Adrenal gland (tissue), 12 donors: ENCODE results near the gene ATP11A. TPM values are rescaled to one million over a fixed set of nuclear protein-coding genes. Genes with fewer than 3 reads are reported as not detected.

Experiments
- DNase-seq, 7 donors: peaks; one replicate each; pipeline ENCODE4 v3.0.0-alpha.2; 2019 to 2020
- H3K27ac ChIP-seq, 5 donors: fragments of 200-600 bp; sonication (generic) in 4 of 5; 1 replicate in 3 of 5; 2 replicates in 2 of 5; pipeline versions ENCODE4 v1.5.1 to v1.8.0; 2016 to 2020; ENCODE audit warnings: mild to moderate bottlenecking in 1 of 5
- H3K27me3 ChIP-seq: fragments of 200-600 bp; 2 replicates; pipeline ENCODE4 v1.8.0; 2021
- H3K36me3 ChIP-seq, 2 donors: fragments of 200-600 bp; replicated peaks in 1 of 2; 1 replicate in 1 of 2; 2 replicates in 1 of 2; pipeline versions ENCODE4 v1.5.1 to v1.8.0; 2018 to 2022
- H3K4me1 ChIP-seq, 2 donors: fragments of 200-600 bp; replicated peaks in 1 of 2; 1 replicate in 1 of 2; 2 replicates in 1 of 2; pipeline versions ENCODE4 v1.5.1 to v1.8.0; 2018 to 2021
- H3K4me3 ChIP-seq, 4 donors: fragments of 200-600 bp; sonication (generic) in 3 of 4; one replicate each; pipeline ENCODE4 v1.5.1; 2016 to 2018
- H3K9me3 ChIP-seq, 3 donors: fragments of 200-600 bp; sonication (generic) in 1 of 3; replicated peaks in 1 of 3; 1 replicate in 2 of 3; 2 replicates in 1 of 3; pipeline versions ENCODE4 v1.5.1 to v1.8.0; 2016 to 2021
- CTCF ChIP-seq, 6 experiments: fragments of 450-650 bp in 4 of 6; fragments of 200-600 bp in 2 of 6; sonication (generic) in 1 of 6; IDR thresholded peaks; 1 replicate in 5 of 6; 2 replicates in 1 of 6; pipeline versions ENCODE4 v1.5.1 to v1.8.0; 2016 to 2021; ENCODE audit warnings: antibody characterized with exemption in 6 of 6, mild to moderate bottlenecking in 2 of 6, moderate library complexity in 1 of 6
- POLR2A ChIP-seq, 2 donors: fragments of 450-650 bp; IDR thresholded peaks; one replicate each; pipeline ENCODE4 v1.6.1; 2017; ENCODE audit warnings: antibody characterized with exemption in 2 of 2, mild to moderate bottlenecking in 2 of 2, moderate library complexity in 1 of 2
- WGBS, 4 donors: extraction: QIAGEN DNeasy Blood & Tissue Kit in 2 of 4; methylation state at CpG; one replicate each; pipeline versions ENCODE4 v1.1.5 to v1.1.7; 2013 to 2017; 5-methylcytosine and 5-hydroxymethylcytosine counted together
- intact Hi-C, 2 donors: fragments of 100-400 bp; cut with DNase I; formaldehyde crosslinking; loops; one replicate each; pipeline versions ENCODE4 v1.14.1 to v1.15.0; 2022 to 2023
- polyA plus RNA-seq, 3 donors: library from polyadenylated mRNA; stranded (reverse); fragments of 200-250 nt in 2 of 3; fragments of 350-450 nt in 1 of 3; fragmentation: Illumina TruSeq in 1 of 3; extraction: RNeasy Lipid Tissue Mini Kit (QIAGEN cat#74804) in 1 of 3; gene quantifications; one replicate each; pipeline ENCODE4 v1.2.3, GENCODE V29; 2013 to 2014
- total RNA-seq, 9 donors: library from RNA; depleted of rRNA in 4 of 9; stranded (reverse); fragments of >200 nt in 4 of 9; fragments of 120-200 nt in 1 of 9; fragmentation: NEBNext Ultra II Directional in 1 of 9; extraction: Animal tissue kit (Norgen Biotek cat#: 25700) in 1 of 9; gene quantifications; one replicate each; pipeline versions ENCODE4 v1.1.0 to v1.2.4, GENCODE V29; 2013 to 2023
- donor health status: healthy with polysubstance abuse.
- donor health status: Bipolar disorder and iron deficiency.
- donor health status: DM: yes; HTN: yes; CAD: no.
- donor health status: DM: no; HTN: no; CAD: no.
- donor health status: DM: no; HTN: no; CAD: no.
- donor health status: DM: yes; HTN: yes; CAD: no.

Gene ATP11A
- total and polyA plus RNA-seq, 12 donors = 6.0 to 94.1 (median 29.8) TPM

GRCh38 chr13:112851107-112852038, 161.5 kb downstream of the ATP11A start:
- Histone ChIP-seq H3K27me3 (no peaks in the 10 kb centered on the region), H3K4me1 (no peaks in the 10 kb centered on the region), H3K36me3 (peaks cover 0 to 38% of the 10 kb centered on the region in 2 donors), H3K27ac (no peak overlapping the region), H3K4me3 (no peak overlapping the region), H3K9me3 (no peaks in the 10 kb centered on the region)
- 89 to 97% (median 94%) methylated on average over 13 of the region's 13 CpGs for WGBS, 4 donors
- intact Hi-C loops = no loop called here
- TF ChIP-seq CTCF (IDR thresholded peaks at IDR 0.05) (no peak), POLR2A (IDR thresholded peaks at IDR 0.05) (no peak)
- DNase-seq = no peak

GRCh38 chr13:112852392-112852791, 162.6 kb downstream of the ATP11A start:
- TF ChIP-seq POLR2A (IDR thresholded peaks at IDR 0.05) (no peak), CTCF (IDR thresholded peaks at IDR 0.05) (no peak)
- WGBS, 4 donors = 93 to 96% (median 94%) methylated on average over 15 of the region's 15 CpGs
- no peak overlapping the region for H3K27ac ChIP-seq
- intact Hi-C loops = no loop called here
- H3K4me3 ChIP-seq = no peak overlapping the region
- DNase-seq = no peak
- H3K36me3 ChIP-seq = peaks cover 0 to 47% of the 10 kb centered on the region in 2 donors
- no peaks in the 10 kb centered on the region for H3K4me1 ChIP-seq
- no peaks in the 10 kb centered on the region for H3K9me3 ChIP-seq
- no peaks in the 10 kb centered on the region for H3K27me3 ChIP-seq

- 95 to 99% (median 98%) methylated on average over 10 of the region's 10 CpGs for WGBS, 4 donors
- H3K4me3 ChIP-seq = no peak overlapping the region
- peaks cover 0 to 51% of the 10 kb centered on the region in 2 donors for H3K36me3 ChIP-seq
- no peaks in the 10 kb centered on the region for H3K27me3 ChIP-seq
- no peaks in the 10 kb centered on the region for H3K4me1 ChIP-seq
- TF ChIP-seq POLR2A (IDR thresholded peaks at IDR 0.05) (no peak), CTCF (IDR thresholded peaks at IDR 0.05) (no peak)
- no peak for DNase-seq
- H3K27ac ChIP-seq = no peak overlapping the region
- intact Hi-C loops = no loop called here
- H3K9me3 ChIP-seq = no peaks in the 10 kb centered on the region
Observed at GRCh38 chr13:112852808-112853207, 163.0 kb downstream of the ATP11A start.

- no peak for DNase-seq
- Histone ChIP-seq H3K4me3 (no peak overlapping the region), H3K9me3 (no peaks in the 10 kb centered on the region), H3K4me1 (no peaks in the 10 kb centered on the region), H3K27ac (no peak overlapping the region), H3K27me3 (no peaks in the 10 kb centered on the region), H3K36me3 (peaks cover 0 to 62% of the 10 kb centered on the region in 2 donors)
- intact Hi-C loops = no loop called here
- no peak for TF ChIP-seq CTCF (IDR thresholded peaks at IDR 0.05)
- no peak for TF ChIP-seq POLR2A (IDR thresholded peaks at IDR 0.05)
- 97 to 100% (median 97%) methylated on average over 9 to 25 of the region's 25 CpGs for WGBS, 4 donors
Observed at GRCh38 chr13:112854321-112854720, 164.5 kb downstream of the ATP11A start.
